ENCODE data around the gene DIP2C.

DIP2C gene

DNA sequence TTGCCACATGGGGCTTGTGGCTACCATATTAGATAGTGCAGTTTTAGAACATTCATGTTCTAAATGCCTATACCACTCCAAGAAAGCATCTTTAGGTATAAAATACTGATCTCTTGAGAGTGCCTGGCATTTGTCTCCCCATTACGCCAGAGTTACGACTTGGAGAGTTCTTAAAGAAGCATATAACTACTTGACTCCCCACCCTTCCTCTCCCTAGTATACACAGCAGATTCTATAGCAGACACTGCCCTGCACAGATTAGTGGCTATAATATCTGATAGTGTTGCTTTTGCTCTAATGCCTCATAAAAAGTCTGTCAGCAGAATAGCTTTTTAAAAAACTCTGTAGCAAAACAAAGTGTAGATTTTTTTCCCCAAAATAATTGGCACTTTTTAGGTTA lies 463.4 kb downstream of the DIP2C start:
- no peak for DNase-seq (ENCODE audit: low read depth in 4 of 4, low spot score in 1 of 4)

DNA sequence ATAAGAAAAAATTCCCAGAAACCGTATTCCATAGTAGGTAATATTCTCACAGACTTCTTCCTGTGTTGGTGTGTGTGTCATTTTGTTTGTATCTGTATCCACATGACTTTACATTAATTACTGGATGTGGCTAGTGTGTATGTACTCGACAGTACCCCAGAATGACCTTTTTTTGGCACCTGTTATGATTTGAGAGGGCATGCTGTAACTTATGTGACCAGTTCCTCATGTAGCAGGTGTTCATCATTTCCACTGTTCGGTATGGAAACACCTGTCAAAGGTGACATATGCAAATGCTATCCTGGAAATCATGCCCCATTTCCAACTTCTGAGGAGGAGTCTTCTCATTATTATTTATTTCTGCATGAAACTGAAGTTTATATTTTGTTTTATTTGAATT lies 464.9 kb downstream of the DIP2C start:
- DNase-seq (ENCODE audit: low read depth in 4 of 4, low spot score in 1 of 4): no peak
